T-helper 1 cell treated with Interleukin-12 subunit alpha and Interleukin-12 subunit beta and Interleukin-4 antibody, amounts not matched to agents 30 ng/mL and 1 ng/mL, for 36 hours (primary cell): Measurements from ENCODE around the gene CDC45. TPM values are rescaled to one million over a fixed set of nuclear protein-coding genes. Genes with fewer than 3 reads are reported as not detected.

Experiments
- intact Hi-C: fragments of 100-400 bp; cut with micrococcal nuclease; formaldehyde crosslinking; loops from one replicate; pipeline ENCODE4 v1.15.1; 2024
- total RNA-seq: library from RNA; stranded (reverse); gene quantifications from 2 replicates; pipeline ENCODE4 v1.2.3, GENCODE V29; 2022

Gene CDC45
- total RNA-seq, 1 donor from 2014 or later, result 61.0 TPM

DNA sequence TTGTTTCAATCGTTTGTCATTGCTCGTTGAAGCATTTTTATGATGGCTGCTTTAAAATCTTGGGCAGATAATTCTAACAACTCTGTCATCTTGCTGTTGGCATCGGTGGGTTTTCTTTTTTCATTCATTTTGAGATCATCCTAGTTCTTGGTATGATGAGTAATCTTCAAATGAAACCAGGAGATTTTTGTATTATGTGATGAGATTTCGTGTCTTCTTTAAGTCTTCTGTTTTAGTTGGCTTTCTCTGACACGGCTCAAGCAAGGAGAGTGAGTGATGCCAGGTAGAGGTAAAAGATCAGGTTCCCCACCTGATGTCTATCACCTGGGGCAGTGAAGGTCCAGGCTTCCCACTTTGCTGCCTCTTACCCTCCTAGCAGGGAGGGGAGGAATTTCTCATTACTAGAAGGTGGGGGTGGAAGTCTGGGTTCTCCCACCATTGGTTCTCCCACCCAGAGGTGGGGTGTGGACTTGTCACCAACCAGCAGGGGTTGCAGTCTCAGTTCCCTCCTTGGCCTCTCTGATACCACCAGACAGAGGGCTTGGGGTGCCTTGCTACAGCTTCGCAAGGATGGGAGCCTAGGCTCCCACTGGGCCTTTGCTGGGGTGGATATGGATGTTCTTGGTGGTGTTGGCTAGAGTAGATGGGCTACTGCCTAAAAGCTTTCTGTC lies 12.9 kb downstream of the CDC45 start:
- intact Hi-C loops, result no loop called here

DNA sequence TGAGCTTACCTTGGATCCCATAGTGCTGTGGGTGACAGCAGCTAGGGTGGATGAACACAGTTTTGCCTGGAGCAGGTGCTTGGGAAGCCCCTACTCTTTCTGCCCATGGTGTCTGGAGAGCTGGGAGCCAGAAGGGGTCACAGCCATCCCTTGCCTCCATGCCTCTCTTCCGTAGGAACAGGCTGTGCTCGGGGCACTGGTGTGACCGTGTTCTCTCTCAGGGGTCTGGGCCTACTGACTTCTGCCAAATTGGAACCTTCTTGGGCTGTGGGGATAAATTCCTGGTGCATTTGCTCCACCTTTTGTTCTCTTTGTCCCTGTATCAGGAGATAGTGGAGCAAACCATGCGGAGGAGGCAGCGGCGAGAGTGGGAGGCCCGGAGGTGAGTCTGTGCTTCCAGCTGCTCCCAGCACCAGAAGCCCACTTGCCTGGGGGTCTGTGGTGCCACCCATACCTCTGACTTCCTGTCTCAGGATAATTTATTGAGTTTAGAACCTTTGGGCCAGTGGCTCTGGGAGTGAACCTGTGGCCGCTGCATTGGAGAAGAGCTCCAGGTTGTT lies 14.4 kb downstream of the CDC45 start:
- intact Hi-C loops, result no loop called here

DNA sequence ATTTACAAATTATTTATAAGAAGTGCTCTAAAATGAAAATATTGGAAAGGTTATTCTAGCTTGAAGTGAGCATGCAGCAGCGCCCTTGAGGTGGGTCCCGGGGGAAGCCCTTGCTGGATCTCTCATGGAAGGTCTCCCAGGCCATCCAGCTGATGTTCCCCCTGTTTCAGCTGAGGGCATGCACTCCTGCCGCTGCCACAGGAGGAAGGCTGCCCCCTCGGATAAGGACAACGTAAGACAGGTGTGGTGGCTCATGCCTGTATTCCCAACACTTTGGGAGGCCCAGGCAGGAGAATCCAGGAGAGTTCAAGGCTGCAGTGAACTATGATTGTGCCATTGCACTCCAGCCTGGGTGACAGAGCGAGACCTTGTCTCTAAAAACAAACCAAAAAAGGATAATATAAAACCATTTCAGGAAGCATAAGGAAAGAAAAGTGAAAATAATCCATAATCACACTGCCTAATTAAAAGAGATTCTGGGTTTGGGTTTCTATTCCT lies 15.0 kb downstream of the CDC45 start:
- intact Hi-C loops, result no loop called here

DNA sequence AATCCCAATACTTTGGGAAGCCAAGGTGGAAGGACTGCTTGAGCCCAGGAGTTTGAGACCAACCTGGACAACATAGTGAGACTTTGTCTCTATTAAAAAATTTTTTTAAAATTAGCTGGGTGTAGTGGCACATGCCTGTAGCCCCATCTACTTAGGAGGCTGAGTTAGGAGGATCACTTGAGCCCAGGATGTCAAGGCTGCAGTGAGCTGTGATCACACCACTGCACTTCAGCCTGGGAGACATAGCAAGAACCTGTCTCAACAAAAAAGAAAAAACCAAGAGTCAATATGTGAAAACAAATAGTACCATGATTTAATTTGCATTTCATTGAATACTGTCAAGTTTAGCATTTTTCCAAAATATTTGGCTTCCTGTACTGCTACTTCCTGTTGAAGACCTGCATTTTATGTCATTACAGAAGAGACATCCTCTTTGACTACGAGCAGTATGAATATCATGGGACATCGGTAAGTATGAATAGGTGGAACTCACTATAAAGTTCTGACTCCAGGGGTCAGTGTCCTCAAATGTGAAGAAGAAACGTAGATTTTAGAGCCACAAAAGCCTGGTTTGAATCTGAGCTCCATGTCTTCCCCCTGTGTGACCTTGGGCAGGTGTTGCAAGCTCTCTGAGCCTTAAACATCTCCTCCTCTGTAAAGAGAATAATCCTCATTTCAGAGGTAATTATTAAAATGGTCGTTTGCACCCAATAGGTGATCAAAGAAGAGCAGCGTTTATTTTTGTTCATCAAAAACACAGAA lies 16.0 kb downstream of the CDC45 start:
- intact Hi-C loops, result loop anchor here (1.0 kb wide), 1 partner anchor 135 kb away; no protein-coding TSS in a partner anchor

DNA sequence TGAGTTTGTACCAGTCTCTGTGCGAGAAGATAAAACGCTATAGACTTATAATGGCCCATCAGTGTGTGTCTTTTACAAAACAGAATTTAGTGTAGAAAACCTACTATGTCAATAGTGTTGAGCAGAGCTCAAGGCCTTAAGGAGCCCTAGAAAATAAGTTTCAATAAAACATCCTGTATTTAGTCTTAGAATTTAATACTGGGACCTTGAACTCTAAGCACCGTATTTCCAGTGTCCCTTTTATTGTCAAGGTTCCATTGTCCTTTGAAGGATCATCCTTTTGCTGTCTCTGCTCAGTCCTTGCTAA lies 16.6 kb downstream of the CDC45 start:
- intact Hi-C loops, result loop anchor here (1.0 kb wide), 1 partner anchor 134 kb away; no protein-coding TSS in a partner anchor

DNA sequence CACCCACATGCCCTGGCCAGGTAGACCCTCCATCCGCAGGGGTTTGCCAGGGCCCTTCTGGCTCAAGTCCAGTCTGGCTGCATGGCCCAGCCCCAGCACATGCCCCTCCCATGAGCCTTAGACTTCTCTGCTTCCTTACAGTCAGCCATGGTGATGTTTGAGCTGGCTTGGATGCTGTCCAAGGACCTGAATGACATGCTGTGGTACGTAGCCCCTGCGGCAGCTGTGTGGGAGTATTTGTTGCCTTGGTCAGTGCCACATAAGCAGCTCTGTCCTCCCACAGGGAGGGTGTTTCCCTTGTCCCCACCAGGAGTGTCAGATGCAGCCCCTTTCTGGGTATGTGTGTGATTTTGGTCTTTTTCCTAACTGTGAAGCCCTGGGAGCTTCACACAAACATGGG lies 17.5 kb downstream of the CDC45 start:
- intact Hi-C loops, result no loop called here

DNA sequence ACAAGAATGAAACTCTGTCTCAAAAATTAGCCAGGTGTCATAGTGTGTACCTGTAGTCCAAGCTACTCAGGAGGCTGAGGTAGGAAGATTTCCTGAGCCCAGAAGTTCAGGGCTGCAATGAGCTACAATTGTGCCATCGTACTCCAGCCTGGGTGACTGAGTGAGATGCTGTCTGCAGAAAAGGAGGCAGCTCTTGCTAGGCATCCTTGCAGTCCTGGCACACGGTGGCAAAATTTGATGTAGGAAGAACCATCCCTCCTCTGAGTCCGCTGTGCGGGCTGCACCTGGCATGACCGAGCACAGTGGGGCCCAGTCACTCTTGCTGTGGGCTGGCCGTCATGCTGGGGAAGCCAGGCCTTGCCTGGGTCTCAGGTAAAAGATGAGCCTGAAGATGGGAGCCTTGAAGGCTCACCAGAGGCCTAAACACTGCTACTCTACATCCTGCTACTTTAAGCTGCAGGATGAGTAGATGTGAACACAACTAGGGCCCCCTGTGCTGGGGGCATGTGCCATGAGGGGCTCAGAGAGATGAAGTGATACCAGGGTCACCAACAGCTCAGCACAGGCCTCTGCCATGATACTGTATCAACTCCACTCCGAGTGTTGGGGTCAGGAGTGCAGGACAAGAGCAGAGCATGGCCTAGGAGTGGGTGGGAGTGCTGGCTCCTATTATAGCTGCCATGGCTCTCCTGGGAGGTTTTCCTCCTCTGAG lies 18.6 kb downstream of the CDC45 start:
- intact Hi-C loops, result no loop called here

DNA sequence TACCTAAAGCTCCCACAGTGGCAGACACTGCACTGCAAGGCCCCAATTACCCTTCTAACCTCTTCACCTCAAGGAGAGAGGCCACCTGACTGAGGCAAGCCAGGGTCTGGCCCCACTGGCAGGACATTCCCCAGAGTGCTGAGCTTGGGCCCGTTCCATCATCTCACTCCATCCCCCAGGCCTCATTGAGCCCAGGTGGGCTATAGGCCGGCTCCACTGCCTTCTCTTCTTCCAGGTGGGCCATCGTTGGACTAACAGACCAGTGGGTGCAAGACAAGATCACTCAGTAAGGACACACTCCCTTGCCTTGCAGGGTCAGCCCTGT lies 19.1 kb downstream of the CDC45 start:
- intact Hi-C loops, result no loop called here

DNA sequence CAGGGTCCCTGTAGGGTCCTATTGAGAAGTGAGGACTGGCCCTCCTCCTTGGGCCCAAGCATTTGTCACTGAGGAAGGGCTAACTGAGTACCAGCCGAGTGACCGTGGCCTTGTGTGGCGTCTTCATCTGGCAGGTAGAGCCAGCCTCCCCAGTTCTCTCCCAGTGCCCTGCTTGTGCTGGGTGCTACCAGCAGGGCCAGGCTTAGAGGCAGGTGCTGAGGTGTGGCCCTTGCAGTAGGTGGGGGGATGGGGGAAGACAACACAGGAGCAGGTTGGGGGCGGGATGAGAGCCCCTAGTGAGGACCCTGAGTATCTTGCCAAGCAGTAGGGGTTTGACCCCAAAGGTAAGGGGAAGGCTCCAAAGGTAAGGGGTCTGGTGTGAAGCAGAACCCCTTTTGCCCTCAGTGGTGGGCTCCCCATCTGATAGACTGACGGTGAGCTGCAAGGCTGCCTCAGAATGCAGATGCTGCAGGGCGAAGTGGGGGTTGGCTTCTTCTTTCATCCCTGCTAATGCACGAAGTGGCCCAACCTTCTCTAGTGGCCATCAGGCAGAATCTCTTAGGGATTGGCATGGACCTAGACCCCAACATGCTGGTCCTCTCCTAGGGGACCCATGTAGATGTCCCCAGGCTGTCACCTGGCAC lies 19.6 kb downstream of the CDC45 start:
- intact Hi-C loops, result no loop called here

DNA sequence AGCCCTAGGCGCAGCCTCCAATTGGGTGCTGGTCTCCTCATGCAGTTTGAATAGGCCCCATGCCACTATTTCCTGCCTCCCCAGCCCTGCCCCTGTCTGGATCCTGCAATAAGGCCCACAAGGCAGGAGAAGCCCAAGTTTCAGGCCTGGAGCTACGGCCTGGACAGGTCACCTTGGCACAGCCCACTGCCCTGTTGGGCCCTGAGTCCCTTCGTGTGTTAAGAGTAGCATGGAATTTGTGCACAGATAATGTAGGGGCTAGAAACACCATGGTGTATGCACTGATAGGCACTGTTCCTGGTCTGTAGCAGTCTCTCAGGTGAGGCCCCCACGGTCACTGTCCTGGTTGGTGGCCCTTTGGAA lies 20.1 kb downstream of the CDC45 start:
- intact Hi-C loops, result no loop called here

DNA sequence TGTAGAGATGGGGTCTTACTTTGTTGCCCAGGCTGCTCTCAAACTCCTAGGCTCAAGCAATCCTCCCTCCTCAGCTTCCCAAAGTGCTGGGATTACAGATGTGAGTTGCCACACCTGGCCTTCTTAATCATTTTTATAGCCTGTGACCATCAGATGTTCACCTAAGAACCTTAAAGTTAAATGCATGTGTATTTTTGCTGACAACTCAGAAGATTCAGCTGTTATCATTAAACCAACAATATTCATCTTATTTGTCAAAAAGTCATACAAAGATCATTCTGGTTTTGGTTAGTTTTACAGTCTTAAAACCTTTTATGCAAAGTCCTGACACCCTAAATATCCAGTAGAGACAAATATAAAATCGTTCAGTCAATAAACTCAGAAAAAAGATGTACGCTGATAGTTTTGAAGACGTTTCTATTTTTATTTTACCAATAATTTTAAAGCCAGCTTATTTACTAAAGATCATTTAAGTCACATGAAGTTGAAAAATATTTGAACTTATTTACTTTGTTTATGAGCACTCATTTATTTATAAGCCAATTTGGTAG lies 22.3 kb downstream of the CDC45 start:
- intact Hi-C loops, result no loop called here

DNA sequence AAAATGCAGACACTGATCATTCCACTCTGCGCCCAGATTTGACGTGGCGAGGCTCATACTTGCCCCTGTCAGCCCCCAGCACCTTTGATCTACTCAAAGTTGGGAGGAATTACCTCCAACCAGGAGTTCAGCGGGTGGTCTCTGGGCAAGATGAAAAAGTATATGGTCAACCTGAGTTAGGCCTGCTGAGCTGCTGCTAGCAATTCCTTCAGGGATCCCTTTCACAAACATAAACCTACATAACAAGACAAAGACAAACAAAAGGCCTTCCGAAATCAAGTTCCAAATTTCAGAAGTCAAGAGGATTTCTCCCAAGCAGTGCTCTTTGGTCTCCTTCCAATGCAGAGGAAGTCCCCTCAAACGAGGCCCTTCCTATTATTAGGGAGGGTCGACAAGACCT lies 23.6 kb downstream of the CDC45 start:
- intact Hi-C loops, result no loop called here

DNA sequence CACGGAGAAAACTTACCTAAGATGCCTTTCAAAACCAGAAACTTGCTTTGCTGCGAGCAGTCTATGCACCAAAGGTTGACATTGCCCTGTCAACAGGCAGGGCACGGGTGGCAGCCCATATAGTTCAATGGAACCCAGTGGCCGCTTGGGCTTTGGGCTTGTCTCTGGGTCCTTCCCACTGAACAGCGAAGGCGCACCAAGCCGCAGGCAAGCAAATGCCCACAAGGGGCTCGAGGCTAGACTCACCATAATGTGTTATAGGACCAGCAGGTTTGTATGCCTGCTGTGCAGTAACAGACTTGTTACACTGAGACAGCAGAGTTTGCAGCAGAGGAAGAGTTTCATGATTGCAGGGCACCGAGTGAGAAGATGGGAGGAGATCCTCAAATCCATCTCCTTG lies 24.1 kb downstream of the CDC45 start:
- intact Hi-C loops, result no loop called here

DNA sequence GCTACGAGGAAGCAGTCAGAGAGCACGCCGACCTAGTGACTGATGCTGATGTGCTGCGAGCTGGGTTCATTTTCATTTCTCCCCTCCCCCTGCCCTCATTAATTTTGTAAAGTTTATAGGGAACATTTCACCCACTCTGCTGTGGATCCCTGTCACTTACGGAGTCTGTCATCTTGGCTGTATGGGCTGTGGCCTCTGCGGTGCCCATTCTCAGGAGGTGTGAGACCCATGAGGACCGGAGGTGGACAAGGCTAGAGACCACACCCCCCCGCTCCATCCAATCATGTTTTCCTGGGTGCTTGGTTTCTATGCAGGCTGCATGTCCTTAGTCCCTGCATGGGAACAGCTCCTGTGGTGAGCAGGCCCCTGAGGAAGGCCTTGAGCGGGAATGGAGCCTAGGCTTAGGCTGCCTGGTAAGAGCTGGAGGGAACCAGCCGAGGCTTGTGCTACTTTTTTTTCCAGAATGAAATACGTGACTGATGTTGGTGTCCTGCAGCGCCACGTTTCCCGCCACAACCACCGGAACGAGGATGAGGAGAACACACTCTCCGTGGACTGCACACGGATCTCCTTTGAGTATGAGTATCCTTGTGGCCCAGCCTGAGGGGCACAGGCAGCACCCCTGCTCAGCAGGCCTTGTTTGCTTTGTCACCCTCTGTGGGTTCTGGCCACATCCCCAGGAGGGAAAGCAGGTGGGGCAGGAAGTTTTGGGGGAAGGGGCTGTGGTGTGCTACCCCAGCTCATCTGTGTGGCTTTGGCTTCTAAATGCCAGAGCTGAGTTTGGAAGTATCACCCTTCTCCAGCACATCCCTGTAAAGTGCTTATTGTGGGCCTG lies 25.4 kb downstream of the CDC45 start:
- intact Hi-C loops, result no loop called here

DNA sequence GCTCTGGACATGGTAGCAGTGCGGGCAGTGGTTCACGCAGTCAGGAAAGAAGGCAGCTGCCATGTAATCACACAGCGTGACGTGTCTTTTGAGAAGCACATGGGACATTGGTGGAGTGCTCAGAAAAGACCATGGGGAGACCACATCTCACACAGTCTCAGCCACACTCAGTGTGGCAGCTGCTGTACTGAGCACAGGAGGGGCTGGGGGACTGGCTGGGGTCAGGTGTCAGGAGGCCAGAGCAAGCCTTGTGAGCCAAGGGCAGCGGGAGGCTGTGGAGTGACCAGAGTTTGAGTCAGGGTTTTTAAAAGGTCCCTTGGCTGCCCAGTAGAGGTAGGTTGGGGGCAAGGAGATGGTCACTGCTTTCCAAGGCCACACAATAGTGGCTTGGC lies 26.0 kb downstream of the CDC45 start:
- intact Hi-C loops, result no loop called here

DNA sequence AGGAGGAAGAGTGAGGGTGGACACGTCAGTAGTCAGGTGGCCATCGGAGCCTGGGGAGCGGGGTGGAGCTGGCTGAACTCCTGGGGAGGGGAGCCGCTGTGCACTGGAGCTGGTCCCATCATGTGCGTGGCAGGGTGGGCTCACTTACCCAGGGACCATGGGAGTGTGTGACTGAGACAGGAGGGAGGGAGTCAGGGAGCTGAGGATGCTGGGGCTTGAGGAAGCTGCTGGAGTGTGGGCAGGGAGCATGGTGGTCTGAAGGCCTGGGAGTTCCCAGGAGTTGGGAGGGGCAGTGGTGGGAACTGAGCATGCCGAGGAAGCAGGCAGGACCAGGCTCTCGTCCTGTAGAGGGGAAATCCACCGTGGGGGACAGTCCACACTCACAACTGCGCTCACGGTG lies 26.5 kb downstream of the CDC45 start:
- intact Hi-C loops, result no loop called here

DNA sequence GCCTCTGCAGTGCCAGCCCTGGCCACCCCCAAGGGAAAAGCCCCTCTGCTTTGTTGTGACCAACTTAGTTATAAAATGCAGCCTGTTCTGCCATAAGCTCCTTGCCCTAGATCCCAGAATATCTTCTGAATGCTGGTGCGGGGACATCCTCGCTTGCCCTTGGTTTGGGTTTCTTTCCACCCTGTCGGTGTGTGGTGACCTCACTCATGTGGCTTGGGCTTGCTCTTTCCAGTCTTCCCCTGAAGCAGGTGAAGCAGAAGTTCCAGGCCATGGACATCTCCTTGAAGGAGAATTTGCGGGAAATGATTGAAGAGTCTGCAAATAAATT lies 27.8 kb downstream of the CDC45 start:
- intact Hi-C loops, result no loop called here

DNA sequence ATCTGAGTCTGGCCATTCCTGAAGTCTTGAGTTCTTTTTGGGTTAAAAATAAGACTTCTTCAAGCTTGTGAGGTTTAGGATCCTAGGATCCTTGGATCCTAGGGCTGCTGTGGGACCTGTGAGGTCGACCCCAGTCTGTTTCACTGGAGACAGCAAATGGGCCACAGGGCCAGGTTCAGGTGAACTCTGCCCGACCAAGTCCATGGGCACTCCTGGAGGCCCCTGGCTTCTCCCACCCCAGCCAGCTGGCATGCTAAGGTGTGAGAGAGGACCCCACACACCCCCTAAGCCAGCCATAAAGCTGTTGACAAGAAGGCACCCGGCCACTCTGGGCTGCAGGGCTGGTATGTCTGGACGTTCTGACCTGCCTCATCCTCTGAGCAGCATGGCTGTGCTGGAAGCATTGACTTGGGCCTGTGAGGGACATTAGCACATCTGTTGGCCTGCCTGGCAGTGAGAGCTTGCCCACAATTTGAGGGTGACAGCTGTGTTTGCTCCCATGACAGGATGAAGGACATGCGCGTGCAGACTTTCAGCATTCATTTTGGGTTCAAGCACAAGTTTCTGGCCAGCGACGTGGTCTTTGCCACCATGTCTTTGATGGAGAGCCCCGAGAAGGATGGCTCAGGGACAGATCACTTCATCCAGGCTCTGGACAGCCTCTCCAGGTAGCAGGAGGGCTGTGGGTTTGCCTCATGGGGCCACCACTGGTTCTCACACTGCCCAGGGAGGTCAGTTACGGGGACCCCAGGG lies 28.5 kb downstream of the CDC45 start:
- intact Hi-C loops, result no loop called here

DNA sequence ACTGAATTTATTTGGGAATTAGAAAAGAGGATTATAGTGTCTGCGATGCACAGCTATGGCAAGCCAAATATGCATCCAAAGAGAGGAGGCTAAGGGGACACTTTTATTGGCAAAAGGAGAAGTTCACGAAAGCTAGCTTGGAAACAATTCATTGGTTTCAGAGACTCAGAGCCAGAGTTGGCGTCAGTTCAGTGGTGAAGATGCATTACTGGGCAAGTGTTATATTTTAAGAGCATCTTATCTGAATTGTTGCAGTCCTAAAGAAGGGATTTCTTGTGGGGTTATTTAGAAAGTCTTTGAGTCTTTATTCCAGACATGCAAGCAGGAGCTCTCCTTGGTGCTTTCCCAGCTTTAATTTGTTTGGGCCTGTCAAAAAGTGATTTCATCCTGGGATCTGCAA lies 29.5 kb downstream of the CDC45 start:
- intact Hi-C loops, result no loop called here

DNA sequence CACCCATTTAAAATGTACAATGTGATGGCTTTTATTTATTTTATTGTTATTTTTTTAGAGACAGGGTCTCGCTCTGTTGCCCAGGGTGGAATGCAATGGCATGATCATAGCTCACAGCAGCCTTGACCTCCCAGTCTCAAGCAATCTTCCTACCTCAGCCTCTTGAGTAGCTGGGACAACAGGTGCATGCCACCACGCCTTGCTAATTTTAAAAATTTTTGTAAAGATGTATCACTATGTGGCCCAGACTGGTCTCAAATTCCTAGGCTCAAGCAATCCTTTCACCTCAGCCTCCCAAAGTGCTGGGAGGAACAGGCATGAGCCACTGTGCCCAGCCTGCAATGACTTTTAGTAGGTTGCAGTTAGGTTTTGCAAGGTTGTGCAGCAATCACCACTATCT lies 30.2 kb downstream of the CDC45 start:
- intact Hi-C loops, result no loop called here
